Body of pancreas (tissue), 4 donors: ENCODE measurements around the gene SSH2.

ENCODE experiments used
- CTCF ChIP-seq, 7 experiments: fragments of 450-650 bp in 4 of 7; fragments of 200-600 bp in 3 of 7; sonication (generic) in 3 of 7; IDR thresholded peaks; one replicate each; pipeline ENCODE4 v1.5.1; 2016 to 2019; ENCODE audit warnings: antibody characterized with exemption in 7 of 7
- POLR2A ChIP-seq, 3 donors: fragments of 450-650 bp; IDR thresholded peaks; one replicate each; pipeline ENCODE4 v1.6.1; 2016; ENCODE audit warnings: antibody characterized with exemption in 3 of 3, mild to moderate bottlenecking in 2 of 3

DNA sequence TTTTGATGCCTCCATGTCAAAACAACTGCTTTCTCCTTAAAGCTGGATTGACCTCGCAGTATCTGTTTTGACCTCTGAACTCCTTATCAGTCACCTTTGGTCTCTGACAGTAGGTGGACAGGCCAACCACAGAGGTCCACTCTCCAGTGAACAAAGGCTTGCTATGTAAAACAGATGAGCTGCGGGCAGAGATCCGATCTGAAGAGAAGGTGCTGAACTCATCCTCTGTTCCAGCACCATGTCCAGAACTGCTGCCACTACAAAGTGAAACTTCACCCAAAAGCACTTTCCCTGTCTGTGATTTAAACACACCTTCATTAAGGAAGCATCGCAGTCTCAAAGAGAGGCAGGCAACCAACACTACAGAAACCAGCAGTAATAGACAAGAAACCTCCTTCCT is 190.0 kb downstream of the SSH2 start:
- TF ChIP-seq CTCF (IDR thresholded peaks at IDR 0.05) (no peak), POLR2A (IDR thresholded peaks at IDR 0.05) (no peak)
